Measurements from ENCODE around the gene GINS1. TPM values are rescaled to one million over a fixed set of nuclear protein-coding genes. Genes with fewer than 3 reads are reported as not detected.

Gene GINS1
- total and polyA plus RNA-seq, 2 experiments from 2014 or later: 32.0 to 65.4 TPM

GRCh38 chr20:25418776-25419175 lies 11.3 kb downstream of the GINS1 start:
- Histone ChIP-seq H3K27me3 (ENCODE audit: insufficient read depth) (no peaks in the 10 kb centered on the region), H3K4me2 (no peak overlapping the region), H3K4me1 (ENCODE audit: insufficient read depth) (no peaks in the 10 kb centered on the region), H2AFZ (no peak overlapping the region), H3K9me2 (ENCODE audit: insufficient read depth) (no peaks in the 10 kb centered on the region), H3K36me3 (ENCODE audit: insufficient read depth) (peaks cover 41% of the 10 kb centered on the region), H3K79me2 (replicated peaks; ENCODE audit: insufficient read depth) (peaks cover 35% of the 10 kb centered on the region), H3K27ac (ENCODE audit: low read depth) (no peak overlapping the region), H3F3A (replicated peaks; ENCODE audit: low read depth) (no peaks in the 10 kb centered on the region; the same call in 1 of the 2 replicates), H3K4me3 (no peak overlapping the region), H4K20me1 (replicated peaks; ENCODE audit: insufficient read depth) (peaks cover 13% of the 10 kb centered on the region)
- ATAC-seq: no peak
- peaks cover 89% of the 10 kb centered on the region for H3K36me3 Mint-ChIP-seq (ENCODE audit: low read depth)
- no peaks in the 10 kb centered on the region for H3K9me3 Mint-ChIP-seq
- H3K4me1 Mint-ChIP-seq: no peaks in the 10 kb centered on the region
- DNase-seq (ENCODE audit: low spot score): no peak
- H3K27ac Mint-ChIP-seq: no peak overlapping the region
- TF ChIP-seq EZH2phosphoT487 (IDR thresholded peaks at IDR 0.05; ENCODE audit: unreplicated experiment) (no peak), STAT1 (IDR thresholded peaks at IDR 0.05; ENCODE audit: unreplicated experiment) (no peak), EZH2 (IDR thresholded peaks at IDR 0.05; ENCODE audit: low read depth, unreplicated experiment) (no peak), ZNF114 (CRISPR knock-in tag; IDR thresholded peaks at IDR 0.05) (no peak), ZNF331 (CRISPR knock-in tag; IDR thresholded peaks at IDR 0.05; ENCODE audit: low read depth) (no peak), JUNB (IDR thresholded peaks at IDR 0.05; ENCODE audit: unreplicated experiment) (no peak), CREB1 (CRISPR knock-in tag; IDR thresholded peaks at IDR 0.05; ENCODE audit: low read depth) (no peak), POLR2AphosphoS5 (IDR thresholded peaks at IDR 0.05; ENCODE audit: low read depth) (no peak), NANOG (IDR thresholded peaks at IDR 0.05; ENCODE audit: borderline replicate concordance) (no peak), ETS1 (IDR thresholded peaks at IDR 0.05) (no peak)
- TF ChIP-seq, protein P1, sequence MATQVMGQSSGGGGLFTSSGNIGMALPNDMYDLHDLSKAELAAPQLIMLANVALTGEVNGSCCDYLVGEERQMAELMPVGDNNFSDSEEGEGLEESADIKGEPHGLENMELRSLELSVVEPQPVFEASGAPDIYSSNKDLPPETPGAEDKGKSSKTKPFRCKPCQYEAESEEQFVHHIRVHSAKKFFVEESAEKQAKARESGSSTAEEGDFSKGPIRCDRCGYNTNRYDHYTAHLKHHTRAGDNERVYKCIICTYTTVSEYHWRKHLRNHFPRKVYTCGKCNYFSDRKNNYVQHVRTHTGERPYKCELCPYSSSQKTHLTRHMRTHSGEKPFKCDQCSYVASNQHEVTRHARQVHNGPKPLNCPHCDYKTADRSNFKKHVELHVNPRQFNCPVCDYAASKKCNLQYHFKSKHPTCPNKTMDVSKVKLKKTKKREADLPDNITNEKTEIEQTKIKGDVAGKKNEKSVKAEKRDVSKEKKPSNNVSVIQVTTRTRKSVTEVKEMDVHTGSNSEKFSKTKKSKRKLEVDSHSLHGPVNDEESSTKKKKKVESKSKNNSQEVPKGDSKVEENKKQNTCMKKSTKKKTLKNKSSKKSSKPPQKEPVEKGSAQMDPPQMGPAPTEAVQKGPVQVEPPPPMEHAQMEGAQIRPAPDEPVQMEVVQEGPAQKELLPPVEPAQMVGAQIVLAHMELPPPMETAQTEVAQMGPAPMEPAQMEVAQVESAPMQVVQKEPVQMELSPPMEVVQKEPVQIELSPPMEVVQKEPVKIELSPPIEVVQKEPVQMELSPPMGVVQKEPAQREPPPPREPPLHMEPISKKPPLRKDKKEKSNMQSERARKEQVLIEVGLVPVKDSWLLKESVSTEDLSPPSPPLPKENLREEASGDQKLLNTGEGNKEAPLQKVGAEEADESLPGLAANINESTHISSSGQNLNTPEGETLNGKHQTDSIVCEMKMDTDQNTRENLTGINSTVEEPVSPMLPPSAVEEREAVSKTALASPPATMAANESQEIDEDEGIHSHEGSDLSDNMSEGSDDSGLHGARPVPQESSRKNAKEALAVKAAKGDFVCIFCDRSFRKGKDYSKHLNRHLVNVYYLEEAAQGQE (IDR thresholded peaks at IDR 0.05; ENCODE audit: unreplicated experiment): no peak
- TF ChIP-seq, protein P2, sequence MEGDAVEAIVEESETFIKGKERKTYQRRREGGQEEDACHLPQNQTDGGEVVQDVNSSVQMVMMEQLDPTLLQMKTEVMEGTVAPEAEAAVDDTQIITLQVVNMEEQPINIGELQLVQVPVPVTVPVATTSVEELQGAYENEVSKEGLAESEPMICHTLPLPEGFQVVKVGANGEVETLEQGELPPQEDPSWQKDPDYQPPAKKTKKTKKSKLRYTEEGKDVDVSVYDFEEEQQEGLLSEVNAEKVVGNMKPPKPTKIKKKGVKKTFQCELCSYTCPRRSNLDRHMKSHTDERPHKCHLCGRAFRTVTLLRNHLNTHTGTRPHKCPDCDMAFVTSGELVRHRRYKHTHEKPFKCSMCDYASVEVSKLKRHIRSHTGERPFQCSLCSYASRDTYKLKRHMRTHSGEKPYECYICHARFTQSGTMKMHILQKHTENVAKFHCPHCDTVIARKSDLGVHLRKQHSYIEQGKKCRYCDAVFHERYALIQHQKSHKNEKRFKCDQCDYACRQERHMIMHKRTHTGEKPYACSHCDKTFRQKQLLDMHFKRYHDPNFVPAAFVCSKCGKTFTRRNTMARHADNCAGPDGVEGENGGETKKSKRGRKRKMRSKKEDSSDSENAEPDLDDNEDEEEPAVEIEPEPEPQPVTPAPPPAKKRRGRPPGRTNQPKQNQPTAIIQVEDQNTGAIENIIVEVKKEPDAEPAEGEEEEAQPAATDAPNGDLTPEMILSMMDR (conservative IDR thresholded peaks at IDR 0.05; ENCODE audit: low read depth in 2 of 2): no peak
- TF ChIP-seq, protein P3, sequence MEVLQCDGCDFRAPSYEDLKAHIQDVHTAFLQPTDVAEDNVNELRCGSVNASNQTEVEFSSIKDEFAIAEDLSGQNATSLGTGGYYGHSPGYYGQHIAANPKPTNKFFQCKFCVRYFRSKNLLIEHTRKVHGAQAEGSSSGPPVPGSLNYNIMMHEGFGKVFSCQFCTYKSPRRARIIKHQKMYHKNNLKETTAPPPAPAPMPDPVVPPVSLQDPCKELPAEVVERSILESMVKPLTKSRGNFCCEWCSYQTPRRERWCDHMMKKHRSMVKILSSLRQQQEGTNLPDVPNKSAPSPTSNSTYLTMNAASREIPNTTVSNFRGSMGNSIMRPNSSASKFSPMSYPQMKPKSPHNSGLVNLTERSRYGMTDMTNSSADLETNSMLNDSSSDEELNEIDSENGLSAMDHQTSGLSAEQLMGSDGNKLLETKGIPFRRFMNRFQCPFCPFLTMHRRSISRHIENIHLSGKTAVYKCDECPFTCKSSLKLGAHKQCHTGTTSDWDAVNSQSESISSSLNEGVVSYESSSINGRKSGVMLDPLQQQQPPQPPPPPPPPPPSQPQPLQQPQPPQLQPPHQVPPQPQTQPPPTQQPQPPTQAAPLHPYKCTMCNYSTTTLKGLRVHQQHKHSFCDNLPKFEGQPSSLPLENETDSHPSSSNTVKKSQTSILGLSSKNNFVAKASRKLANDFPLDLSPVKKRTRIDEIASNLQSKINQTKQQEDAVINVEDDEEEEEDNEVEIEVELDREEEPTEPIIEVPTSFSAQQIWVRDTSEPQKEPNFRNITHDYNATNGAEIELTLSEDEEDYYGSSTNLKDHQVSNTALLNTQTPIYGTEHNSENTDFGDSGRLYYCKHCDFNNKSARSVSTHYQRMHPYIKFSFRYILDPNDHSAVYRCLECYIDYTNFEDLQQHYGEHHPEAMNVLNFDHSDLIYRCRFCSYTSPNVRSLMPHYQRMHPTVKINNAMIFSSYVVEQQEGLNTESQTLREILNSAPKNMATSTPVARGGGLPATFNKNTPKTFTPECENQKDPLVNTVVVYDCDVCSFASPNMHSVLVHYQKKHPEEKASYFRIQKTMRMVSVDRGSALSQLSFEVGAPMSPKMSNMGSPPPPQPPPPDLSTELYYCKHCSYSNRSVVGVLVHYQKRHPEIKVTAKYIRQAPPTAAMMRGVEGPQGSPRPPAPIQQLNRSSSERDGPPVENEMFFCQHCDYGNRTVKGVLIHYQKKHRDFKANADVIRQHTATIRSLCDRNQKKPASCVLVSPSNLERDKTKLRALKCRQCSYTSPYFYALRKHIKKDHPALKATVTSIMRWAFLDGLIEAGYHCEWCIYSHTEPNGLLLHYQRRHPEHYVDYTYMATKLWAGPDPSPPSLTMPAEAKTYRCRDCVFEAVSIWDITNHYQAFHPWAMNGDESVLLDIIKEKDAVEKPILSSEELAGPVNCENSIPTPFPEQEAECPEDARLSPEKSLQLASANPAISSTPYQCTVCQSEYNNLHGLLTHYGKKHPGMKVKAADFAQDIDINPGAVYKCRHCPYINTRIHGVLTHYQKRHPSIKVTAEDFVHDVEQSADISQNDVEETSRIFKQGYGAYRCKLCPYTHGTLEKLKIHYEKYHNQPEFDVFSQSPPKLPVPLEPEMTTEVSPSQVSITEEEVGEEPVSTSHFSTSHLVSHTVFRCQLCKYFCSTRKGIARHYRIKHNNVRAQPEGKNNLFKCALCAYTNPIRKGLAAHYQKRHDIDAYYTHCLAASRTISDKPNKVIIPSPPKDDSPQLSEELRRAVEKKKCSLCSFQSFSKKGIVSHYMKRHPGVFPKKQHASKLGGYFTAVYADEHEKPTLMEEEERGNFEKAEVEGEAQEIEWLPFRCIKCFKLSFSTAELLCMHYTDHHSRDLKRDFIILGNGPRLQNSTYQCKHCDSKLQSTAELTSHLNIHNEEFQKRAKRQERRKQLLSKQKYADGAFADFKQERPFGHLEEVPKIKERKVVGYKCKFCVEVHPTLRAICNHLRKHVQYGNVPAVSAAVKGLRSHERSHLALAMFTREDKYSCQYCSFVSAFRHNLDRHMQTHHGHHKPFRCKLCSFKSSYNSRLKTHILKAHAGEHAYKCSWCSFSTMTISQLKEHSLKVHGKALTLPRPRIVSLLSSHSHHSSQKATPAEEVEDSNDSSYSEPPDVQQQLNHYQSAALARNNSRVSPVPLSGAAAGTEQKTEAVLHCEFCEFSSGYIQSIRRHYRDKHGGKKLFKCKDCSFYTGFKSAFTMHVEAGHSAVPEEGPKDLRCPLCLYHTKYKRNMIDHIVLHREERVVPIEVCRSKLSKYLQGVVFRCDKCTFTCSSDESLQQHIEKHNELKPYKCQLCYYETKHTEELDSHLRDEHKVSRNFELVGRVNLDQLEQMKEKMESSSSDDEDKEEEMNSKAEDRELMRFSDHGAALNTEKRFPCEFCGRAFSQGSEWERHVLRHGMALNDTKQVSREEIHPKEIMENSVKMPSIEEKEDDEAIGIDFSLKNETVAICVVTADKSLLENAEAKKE (CRISPR knock-in tag; IDR thresholded peaks at IDR 0.05): no peak
- peaks cover 2% of the 10 kb centered on the region for H3K27me3 Mint-ChIP-seq (ENCODE audit: insufficient read depth, low read depth, poor library complexity)
- H3K4me3 Mint-ChIP-seq: no peak overlapping the region
